HepG2 (cell line): ENCODE data around the gene SLC8B1. TPM values are rescaled to one million over a fixed set of nuclear protein-coding genes. Genes with fewer than 3 reads are reported as not detected.

ENCODE experiments used
- ATAC-seq: fragments of 200-7000 bp; cut with Tn5 transposase; 3 replicates; pipeline ENCODE4 v1.9.1; 2020; ENCODE audit warnings: mild to moderate bottlenecking, moderate library complexity
- BruUV-seq: library from RNA; stranded (reverse); fragments of 400-500 nt; replicated peaks from 2 replicates; lab custom pipeline; 2021; lab: Mats Ljungman, UMichigan
- CTCF ChIA-PET: fragments of 300-600 bp; formaldehyde crosslinking; extraction: SDS; loops from one replicate; lab custom pipeline; 2021; ENCODE audit warnings: low total read pairs, inconsistent platforms, low intra/inter-chr PET ratio; lab: Yijun Ruan, JAX
- POLR2A ChIA-PET: fragments of 350-600 bp; sonication (Branson Sonifier 250); formaldehyde crosslinking; loops from one replicate; lab custom pipeline; 2020; ENCODE audit warnings: antibody characterized with exemption, inconsistent platforms; lab: Yijun Ruan, JAX
- DNase-seq: peaks from one replicate; pipeline ENCODE4 v3.0.0-alpha.2; 2015; ENCODE audit warnings: low spot score
- FAIRE-seq: peaks from 3 replicates; lab custom pipeline; 2011; peaks lifted over from hg19 to GRCh38; lab: Jason Lieb, UNC
- H2AFZ ChIP-seq: one replicate; pipeline ENCODE4 v1.6.1; 2011; ENCODE audit warnings: low read length, inconsistent platforms
- H3K27ac ChIP-seq: fragments of 300-600 bp; 3 replicates; pipeline ENCODE4 v1.8.0; 2011; ENCODE audit warnings: mixed run types, mild to moderate bottlenecking, mixed read lengths, low read length, inconsistent platforms; ENCODE audit not compliant: insufficient read depth; ENCODE audit errors: extremely low read length
- H3K27me3 ChIP-seq, 2 experiments: fragments of 200-600 bp in 1 of 2; 2 replicates in 1 of 2; 3 replicates in 1 of 2; pipeline versions ENCODE4 v1.6.0 to v1.8.0; 2011; ENCODE audit warnings: low read length in 2 of 2, mild to moderate bottlenecking in 2 of 2, moderate library complexity in 2 of 2, inconsistent platforms in 1 of 2; ENCODE audit not compliant: insufficient read depth in 2 of 2, control insufficient read depth in 1 of 2
- H3K36me3 ChIP-seq, 2 experiments: fragments of 200-600 bp in 1 of 2; replicated peaks in 1 of 2; 2 replicates in 1 of 2; 3 replicates in 1 of 2; pipeline versions ENCODE4 v1.5.1 to v1.8.0; 2011; ENCODE audit warnings: low read length in 2 of 2, inconsistent platforms in 1 of 2; ENCODE audit not compliant: insufficient read depth in 2 of 2, control insufficient read depth in 1 of 2
- H3K4me1 ChIP-seq: 2 replicates; pipeline ENCODE4 v1.5.1; 2012; ENCODE audit warnings: low read length, inconsistent platforms; ENCODE audit not compliant: insufficient read depth
- H3K4me2 ChIP-seq: 2 replicates; pipeline ENCODE4 v1.6.0; 2011; ENCODE audit warnings: low read depth, low read length, inconsistent platforms
- H3K4me3 ChIP-seq, 3 experiments: fragments of 200-600 bp in 1 of 3; sonication (generic), shearing (Covaris generic) in 1 of 3; replicated peaks in 1 of 3; 2 replicates each; pipeline ENCODE4 v1.5.1; 2011 to 2016; ENCODE audit warnings: low read length in 3 of 3, inconsistent platforms in 2 of 3, low read depth in 2 of 3, mild to moderate bottlenecking in 2 of 3, control low read depth in 1 of 3, mixed read lengths in 1 of 3; ENCODE audit not compliant: insufficient read depth in 1 of 3
- H3K79me2 ChIP-seq: one replicate; pipeline ENCODE4 v1.6.1; 2011; ENCODE audit warnings: low read length, inconsistent platforms; ENCODE audit not compliant: insufficient read depth
- H3K9ac ChIP-seq: 2 replicates; pipeline ENCODE4 v1.6.0; 2011; ENCODE audit warnings: mild to moderate bottlenecking, low read depth, low read length, inconsistent platforms; ENCODE audit not compliant: insufficient read depth
- H3K9me3 ChIP-seq: 2 replicates; pipeline ENCODE4 v1.5.1; 2012; ENCODE audit warnings: mild to moderate bottlenecking, low read length
- H4K20me1 ChIP-seq: 2 replicates; pipeline ENCODE4 v1.6.0; 2011; ENCODE audit warnings: inconsistent platforms, mild to moderate bottlenecking, low read length, moderate library complexity; ENCODE audit not compliant: insufficient read depth
- ETV5 ChIP-seq: IDR thresholded peaks from 2 replicates; pipeline ENCODE4 v1.6.1; 2018; ENCODE audit warnings: missing biosample characterization, missing genetic modification reagents, inconsistent platforms, borderline replicate concordance
- HMG20A ChIP-seq: IDR thresholded peaks from 2 replicates; pipeline ENCODE4 v1.6.1; 2016; ENCODE audit warnings: borderline replicate concordance
- POLR2AphosphoS2 ChIP-seq: IDR thresholded peaks from 2 replicates; pipeline ENCODE4 v1.6.1; 2011; ENCODE audit warnings: low read depth, low read length, improper control_type of control experiment
- ZNF431 ChIP-seq: sonication (generic); formaldehyde crosslinking; IDR thresholded peaks from 2 replicates; pipeline ENCODE4 v1.9.0; 2022; ENCODE audit warnings: missing genetic modification reagents, low read depth, mild to moderate bottlenecking, borderline replicate concordance
- WGBS: methylation state at CpG from one replicate; pipeline ENCODE4 v1.1.6; 2017; ENCODE audit warnings: low lambda C conversion rate; 5-methylcytosine and 5-hydroxymethylcytosine counted together
- in situ Hi-C: cut with HindIII; loops from 2 replicates; pipeline ENCODE4 v1.10.0; 2017; ENCODE audit warnings: low pct_unique_long_range_greater_than_20kb; ENCODE audit not compliant: extremely low pct_ligation_motif_present
- intact Hi-C: fragments of 100-400 bp; cut with micrococcal nuclease; formaldehyde crosslinking; loops from one replicate; pipeline ENCODE4 v1.10.0; 2022; ENCODE audit not compliant: unreplicated experiment
- polyA plus RNA-seq, 8 experiments: library from polyadenylated mRNA; depleted of rRNA in 3 of 8; stranded (reverse) in 7 of 8; unstranded in 1 of 8; fragments of >200 nt; fragmentation: Illumina TruSeq in 4 of 8; extraction: Trizol in 4 of 8; gene quantifications; 2 replicates each; pipeline versions ENCODE4 v1.2.1 to v1.2.3, GENCODE V29; 2011 to 2016; ENCODE audit warnings: low read depth in 4 of 8, missing spikeins in 1 of 8, mixed read lengths in 1 of 8; ENCODE audit not compliant: insufficient read depth in 1 of 8
- total RNA-seq, 5 experiments: library from RNA; depleted of rRNA; stranded (reverse); fragments of >200 nt; fragmentation: Illumina TruSeq; extraction: Trizol; gene quantifications; 2 replicates each; pipeline ENCODE4 v1.2.3, GENCODE V29; 2016; ENCODE audit warnings: low read depth in 1 of 5
- TF ChIP-seq, protein P1 (sequence below): sonication (generic); formaldehyde crosslinking; IDR thresholded peaks from 2 replicates; pipeline ENCODE4 v1.4.0; 2020; ENCODE audit warnings: mild to moderate bottlenecking, missing genetic modification reagents, borderline replicate concordance

Gene SLC8B1
- total and polyA plus RNA-seq, 2 of the 13 experiments (the other 11 are each of a cell fraction or from before 2014, with no cell fraction given) = 6.8 to 8.0 TPM

DNA sequence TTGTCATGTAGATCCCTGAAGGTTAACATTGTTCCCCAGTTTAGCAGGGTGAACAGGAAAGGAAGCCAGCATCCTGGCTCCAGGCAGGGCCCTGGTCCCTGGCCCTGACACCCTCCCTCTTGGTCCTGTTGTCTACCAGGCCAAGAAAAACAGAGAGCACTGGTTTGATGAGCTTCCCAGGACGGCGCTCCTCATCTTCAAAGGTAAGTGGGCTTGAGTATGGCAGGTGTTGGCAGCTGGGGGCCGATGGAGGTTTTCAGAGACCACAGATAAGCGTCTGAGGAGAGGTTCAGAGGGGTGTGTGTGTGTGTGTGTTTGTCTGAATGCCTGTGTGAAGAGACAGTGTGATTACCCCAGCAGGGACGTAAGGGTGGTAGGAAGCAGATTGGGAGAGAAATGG is 56.3 kb downstream of the SLC8B1 start (continued):
- TF ChIP-seq ZNF431 (CRISPR knock-in tag) = no peak
- TF ChIP-seq POLR2AphosphoS2 = no peak
- TF ChIP-seq ETV5 (CRISPR knock-in tag) = no peak
- TF ChIP-seq HMG20A (CRISPR knock-in tag) = no peak

DNA sequence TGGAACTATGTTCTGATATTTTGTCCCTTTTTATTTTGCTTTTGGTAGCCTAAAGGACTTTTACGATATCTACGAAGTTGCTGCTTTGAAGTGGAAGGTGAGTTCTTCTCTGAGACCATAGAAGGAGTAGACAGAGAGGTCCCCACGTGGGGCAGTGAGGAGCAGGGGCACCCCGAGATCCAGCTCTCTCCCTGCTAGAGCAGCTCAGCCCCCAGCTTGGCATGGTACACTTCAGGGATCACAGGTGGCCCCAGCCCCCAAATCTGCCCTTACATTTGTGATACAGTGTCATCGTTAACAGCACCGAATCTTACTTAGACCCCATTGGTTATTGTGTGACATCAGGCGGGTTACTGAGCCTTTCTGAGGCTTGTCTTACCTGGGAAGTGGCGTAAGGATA is 56.8 kb downstream of the SLC8B1 start:
- TF ChIP-seq, protein P1, sequence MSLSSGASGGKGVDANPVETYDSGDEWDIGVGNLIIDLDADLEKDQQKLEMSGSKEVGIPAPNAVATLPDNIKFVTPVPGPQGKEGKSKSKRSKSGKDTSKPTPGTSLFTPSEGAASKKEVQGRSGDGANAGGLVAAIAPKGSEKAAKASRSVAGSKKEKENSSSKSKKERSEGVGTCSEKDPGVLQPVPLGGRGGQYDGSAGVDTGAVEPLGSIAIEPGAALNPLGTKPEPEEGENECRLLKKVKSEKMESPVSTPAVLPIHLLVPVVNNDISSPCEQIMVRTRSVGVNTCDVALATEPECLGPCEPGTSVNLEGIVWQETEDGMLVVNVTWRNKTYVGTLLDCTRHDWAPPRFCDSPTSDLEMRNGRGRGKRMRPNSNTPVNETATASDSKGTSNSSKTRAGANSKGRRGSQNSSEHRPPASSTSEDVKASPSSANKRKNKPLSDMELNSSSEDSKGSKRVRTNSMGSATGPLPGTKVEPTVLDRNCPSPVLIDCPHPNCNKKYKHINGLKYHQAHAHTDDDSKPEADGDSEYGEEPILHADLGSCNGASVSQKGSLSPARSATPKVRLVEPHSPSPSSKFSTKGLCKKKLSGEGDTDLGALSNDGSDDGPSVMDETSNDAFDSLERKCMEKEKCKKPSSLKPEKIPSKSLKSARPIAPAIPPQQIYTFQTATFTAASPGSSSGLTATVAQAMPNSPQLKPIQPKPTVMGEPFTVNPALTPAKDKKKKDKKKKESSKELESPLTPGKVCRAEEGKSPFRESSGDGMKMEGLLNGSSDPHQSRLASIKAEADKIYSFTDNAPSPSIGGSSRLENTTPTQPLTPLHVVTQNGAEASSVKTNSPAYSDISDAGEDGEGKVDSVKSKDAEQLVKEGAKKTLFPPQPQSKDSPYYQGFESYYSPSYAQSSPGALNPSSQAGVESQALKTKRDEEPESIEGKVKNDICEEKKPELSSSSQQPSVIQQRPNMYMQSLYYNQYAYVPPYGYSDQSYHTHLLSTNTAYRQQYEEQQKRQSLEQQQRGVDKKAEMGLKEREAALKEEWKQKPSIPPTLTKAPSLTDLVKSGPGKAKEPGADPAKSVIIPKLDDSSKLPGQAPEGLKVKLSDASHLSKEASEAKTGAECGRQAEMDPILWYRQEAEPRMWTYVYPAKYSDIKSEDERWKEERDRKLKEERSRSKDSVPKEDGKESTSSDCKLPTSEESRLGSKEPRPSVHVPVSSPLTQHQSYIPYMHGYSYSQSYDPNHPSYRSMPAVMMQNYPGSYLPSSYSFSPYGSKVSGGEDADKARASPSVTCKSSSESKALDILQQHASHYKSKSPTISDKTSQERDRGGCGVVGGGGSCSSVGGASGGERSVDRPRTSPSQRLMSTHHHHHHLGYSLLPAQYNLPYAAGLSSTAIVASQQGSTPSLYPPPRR (CRISPR knock-in tag) = no peak
- H3K36me3 ChIP-seq = peaks cover 3 to 28% of the 10 kb centered on the region in 2 experiments; a peak in 4 of 5 replicates

More for the DNA sequence above, 56.8 kb downstream of the SLC8B1 start:
- no peak for FAIRE-seq
- POLR2A ChIA-PET = no interaction called here
- Histone ChIP-seq H3K9me3 (no peaks in the 10 kb centered on the region), H3K4me1 (no peaks in the 10 kb centered on the region), H3K9ac (no peak overlapping the region), H3K79me2 (no peaks in the 10 kb centered on the region), H3K27ac (no peak overlapping the region), H3K4me3 (no peak overlapping the region), H3K4me2 (no peak overlapping the region), H3K27me3 (no peaks in the 10 kb centered on the region), H4K20me1 (no peaks in the 10 kb centered on the region), H2AFZ (no peak overlapping the region)
- no peak for DNase-seq
- no peak for ATAC-seq
- WGBS = 98% methylated on average over 8 of the region's 8 CpGs
- intact Hi-C loops (loop anchor here (10.0 kb wide), 1 partner anchor 83 kb away; no protein-coding TSS in a partner anchor), in situ Hi-C loops (no loop called here)
- CTCF ChIA-PET = no interaction called here
- BruUV-seq = no TSS peak
